ENCODE data around the gene DNAJC12.
"Not testable (repeated sequence)": the region's sequence is repeated elsewhere in the genome, so short reads cannot be mapped to it uniquely, and the experiment has no call there.

Gene DNAJC12

GRCh38 chr10:67839511-67839910 lies 1.5 kb upstream of the DNAJC12 start:
- not testable (repeated sequence) for DNase-seq (ENCODE audit: low read depth)

DNA sequence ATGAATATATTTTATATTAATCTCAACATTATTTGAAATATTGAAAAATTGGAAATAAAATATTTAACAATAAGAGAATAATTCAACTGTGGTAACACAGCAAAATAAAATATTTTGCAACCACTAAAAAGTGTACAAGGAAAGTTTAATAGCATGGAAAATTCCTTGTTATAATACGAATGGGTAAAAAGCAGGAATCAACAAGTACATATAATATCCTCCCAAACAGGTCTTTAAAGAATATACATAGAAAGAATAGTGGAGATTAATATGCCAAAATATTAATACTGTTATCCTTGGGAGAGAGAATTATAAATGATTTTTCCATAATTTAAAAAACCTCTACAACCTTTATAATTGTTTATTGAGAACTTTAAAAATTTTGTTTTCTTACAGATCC lies 1.0 kb downstream of the DNAJC12 start:
- DNase-seq (ENCODE audit: low read depth), result no peak

GRCh38 chr10:67836488-67836887 lies 1.5 kb downstream of the DNAJC12 start:
- no peak for DNase-seq (ENCODE audit: low read depth)

DNA sequence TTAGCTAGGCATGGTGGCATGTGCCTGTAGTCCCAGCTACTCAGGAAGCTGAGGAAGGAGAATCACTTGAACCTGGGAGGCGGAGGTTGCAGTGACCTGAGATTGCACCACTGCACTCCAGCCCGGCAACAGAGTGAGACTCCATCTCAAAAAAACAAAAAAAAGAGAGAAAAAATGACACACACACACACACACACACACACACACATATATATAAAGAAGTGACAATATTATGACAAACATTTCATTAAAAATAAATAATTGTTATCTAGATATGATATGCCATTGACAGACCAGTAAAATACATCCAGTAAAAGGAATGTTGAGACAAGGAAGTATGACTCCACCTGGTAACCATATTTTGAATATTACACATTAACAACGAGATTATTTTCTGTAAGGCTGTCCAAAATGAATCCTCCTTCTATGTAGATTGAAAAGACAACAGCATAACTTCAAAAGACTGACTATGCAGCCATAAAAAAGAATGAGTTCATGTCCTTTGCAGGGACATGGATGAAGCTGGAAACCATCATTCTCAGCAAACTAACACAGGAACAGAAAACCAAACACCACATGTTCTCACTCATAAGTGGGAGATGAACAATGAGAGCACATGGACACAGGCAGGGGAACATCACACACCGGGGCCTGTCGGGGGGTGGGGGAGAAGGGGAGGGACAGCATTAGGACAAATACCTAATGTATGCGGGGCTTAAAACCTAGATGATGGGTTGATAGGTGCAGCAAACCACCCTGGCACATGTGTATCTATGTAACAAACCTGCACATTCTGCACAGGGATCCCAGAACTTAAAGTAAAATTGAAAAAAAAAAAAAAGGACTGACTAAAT lies 2.2 kb downstream of the DNAJC12 start:
- DNase-seq (ENCODE audit: low read depth), result not testable (repeated sequence)

DNA sequence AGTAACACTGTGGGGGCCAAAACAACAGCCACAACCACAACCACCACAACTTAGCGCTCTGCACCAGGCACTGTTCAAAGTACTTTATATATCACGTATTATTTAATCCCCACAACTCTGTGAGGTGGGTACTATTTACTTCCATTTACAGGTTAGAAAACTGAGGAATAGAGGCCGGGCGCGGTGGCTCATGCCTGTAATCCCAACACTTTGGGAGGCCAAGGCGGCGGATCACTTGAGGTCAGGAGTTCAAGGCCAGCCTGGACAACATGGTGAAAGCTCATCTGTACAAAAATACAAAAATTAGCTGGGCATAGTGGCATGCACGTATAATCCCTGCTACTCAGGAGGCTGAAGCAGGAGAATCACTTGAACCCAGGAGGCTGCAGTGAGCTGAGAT lies 3.6 kb downstream of the DNAJC12 start:
- DNase-seq (ENCODE audit: low read depth), result no peak

DNA sequence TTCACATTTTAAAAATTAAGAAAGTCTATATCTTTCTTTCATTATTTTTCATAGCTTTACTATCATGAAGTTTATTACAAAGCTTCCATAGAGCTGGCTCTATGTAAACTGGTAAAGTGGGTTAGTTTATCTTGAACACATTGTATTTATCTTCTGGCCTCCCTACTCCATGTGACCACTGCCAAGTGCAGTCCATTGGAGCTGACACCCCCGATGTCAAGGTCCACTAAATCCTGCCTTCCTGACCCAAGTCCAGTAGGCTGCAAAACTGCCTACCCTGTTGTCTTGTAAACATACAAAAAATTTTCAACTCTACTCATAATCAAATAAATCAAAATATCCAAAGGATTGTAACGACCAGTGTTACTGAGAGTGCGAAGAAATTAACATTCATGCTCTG lies 10.2 kb downstream of the DNAJC12 start:
- no peak for DNase-seq (ENCODE audit: low read depth)

- DNase-seq (ENCODE audit: low read depth), result peak; percentile 26
These were observed 18.2 kb downstream of the DNAJC12 start for GRCh38 chr10:67819768-67820204.

- DNase-seq (ENCODE audit: low read depth), result peak; percentile 31
These were observed 19.7 kb downstream of the DNAJC12 start for GRCh38 chr10:67818323-67818722.

- no peak for DNase-seq (ENCODE audit: low read depth)
These were observed 21.3 kb downstream of the DNAJC12 start for GRCh38 chr10:67816719-67817118.

DNA sequence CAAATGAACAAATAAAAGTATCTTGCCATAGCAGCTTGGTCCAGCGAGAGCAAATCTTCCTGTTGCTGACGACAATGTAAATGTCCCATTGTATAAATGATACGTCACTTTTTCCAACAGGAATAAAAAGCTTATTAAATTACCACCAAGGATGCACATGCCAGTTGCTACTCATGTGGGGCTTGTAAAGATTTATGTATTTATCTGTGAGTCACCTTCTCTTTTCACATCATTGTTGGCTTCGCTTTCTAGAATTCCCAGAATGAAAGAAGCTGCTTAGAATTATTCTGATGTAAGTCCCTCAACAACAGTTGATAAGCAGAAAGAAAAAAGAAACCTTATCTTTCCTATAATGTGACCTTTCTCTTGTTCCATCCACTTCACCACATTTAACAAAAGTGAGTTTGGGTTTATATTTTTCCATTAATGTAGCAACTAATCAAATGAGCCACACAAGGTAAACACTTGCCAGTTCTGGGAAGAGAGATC lies 22.4 kb downstream of the DNAJC12 start:
- no peak for DNase-seq (ENCODE audit: low read depth)

GRCh38 chr10:67812007-67812406 lies 26.0 kb downstream of the DNAJC12 start:
- no peak for DNase-seq (ENCODE audit: low read depth)

DNA sequence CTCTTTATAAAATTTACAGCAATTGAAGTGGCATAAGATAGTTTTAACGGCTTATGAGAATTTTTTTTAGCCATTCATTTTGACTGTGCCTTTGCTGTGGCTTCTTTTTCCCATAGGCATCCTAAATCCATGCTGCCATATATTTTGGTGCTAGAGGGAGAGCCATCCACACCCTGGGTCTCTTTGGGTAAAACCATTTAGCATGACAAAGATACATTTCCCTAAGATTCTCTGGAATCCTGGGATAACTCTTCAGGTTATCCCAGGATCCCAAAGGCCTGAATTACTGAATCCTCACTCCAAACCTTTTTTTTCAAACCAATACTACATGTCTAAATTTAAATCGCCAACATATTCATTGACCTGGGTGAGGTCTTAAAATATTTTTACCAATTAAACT lies 28.9 kb downstream of the DNAJC12 start:
- DNase-seq (ENCODE audit: low read depth), result no peak

GRCh38 chr10:67808704-67809103 lies 29.3 kb downstream of the DNAJC12 start:
- no peak for DNase-seq (ENCODE audit: low read depth)

DNA sequence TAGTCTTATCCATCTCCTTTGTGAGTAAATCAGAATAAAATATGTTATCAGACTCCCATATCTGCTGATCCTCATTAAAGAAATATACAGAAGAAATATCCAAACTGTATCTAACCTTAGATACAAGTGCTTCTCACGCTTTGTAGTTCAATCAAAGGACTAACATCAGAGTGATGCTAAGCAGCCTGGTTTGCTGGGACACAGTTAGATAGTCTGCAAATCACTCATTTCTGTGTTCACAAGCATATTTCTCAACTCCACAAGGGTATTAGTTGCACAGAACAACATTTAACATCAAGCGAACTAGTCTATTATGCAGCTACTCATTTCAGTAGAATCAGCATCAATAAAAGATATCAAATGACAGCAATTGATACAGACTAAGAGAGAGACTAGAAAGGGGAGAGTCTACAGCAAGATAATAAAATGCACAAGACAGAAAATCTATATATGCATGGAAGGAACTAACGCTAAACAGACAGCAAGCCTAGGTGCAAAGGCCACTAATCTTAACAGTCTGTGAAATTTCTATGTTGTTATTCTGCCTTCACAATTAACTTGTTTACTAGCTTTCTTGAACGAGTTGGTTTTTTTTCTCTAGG lies 30.0 kb downstream of the DNAJC12 start:
- no peak for DNase-seq (ENCODE audit: low read depth)

GRCh38 chr10:67804395-67804678 lies 33.7 kb downstream of the DNAJC12 start:
- DNase-seq (ENCODE audit: low read depth), result no peak

- DNase-seq (ENCODE audit: low read depth), result no peak
These were observed 34.2 kb downstream of the DNAJC12 start for GRCh38 chr10:67803588-67804394.

DNA sequence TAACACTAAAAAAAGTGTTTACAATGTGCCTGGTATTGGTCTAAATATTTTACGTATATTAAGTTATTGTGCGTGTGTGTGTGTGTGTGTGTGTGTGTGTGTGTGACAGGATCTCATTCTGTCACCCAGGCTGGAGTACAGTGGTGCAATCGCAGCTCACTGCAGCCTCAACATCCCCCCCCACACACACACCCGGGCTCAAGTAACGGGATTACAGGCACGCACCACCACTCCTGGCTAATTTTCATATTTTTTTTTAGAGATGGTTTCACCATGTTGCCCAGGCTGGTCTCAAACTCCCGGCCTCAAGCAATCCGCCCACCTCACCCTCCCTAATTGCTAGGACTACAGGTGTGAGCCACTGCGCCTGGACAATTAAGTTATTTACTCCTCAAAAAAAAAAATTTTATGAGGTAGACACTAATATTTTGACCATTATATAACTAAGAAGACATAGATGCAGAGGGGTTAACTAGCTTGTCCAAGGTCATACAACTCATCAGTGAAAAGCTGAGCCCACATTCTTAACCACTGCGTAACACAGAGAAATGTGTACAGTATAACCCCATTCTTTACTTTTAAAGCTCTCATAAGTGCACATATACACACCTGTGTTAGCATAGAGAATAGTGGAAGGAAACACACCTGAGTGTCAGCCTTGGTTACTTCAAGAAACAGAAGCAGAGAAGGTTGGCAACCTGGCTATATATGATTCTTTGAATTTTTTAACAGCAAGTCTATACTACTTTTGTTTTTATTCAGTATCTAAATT lies 35.0 kb downstream of the DNAJC12 start:
- no peak for DNase-seq (ENCODE audit: low read depth)

GRCh38 chr10:67801118-67801517 lies 36.9 kb downstream of the DNAJC12 start:
- DNase-seq (ENCODE audit: low read depth), result no peak

- no peak for DNase-seq (ENCODE audit: low read depth)
These were observed 43.0 kb downstream of the DNAJC12 start for GRCh38 chr10:67794909-67795460.

GRCh38 chr10:67794256-67794655 lies 43.7 kb downstream of the DNAJC12 start:
- DNase-seq (ENCODE audit: low read depth), result no peak

GRCh38 chr10:67793313-67793712 lies 44.7 kb downstream of the DNAJC12 start:
- no peak for DNase-seq (ENCODE audit: low read depth)

DNA sequence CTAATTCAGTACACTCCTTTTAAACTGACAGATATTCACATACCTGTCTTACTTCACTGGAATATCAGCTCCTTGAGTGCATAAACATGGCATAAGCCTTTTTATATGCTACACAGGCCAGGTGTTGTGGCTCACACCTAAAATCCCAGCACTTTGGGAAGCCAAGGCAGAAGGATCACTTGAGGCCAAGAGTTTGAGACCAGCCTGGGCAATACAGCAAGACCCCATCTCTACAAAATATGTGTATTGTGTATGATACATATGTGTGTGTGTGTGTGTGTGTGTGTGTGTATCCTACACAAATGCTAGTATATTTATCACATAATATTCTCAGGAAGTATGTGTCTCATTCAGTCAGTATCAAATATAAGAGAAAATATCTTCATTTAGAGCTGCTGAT lies 45.3 kb downstream of the DNAJC12 start:
- DNase-seq (ENCODE audit: low read depth), result no peak
